Erythroblast (primary cell): ENCODE data around the gene LRRN1.
"Not testable (repeated sequence)": the region's sequence is repeated elsewhere in the genome, so short reads cannot be mapped to it uniquely, and the experiment has no call there.

Source experiments
- DNase-seq, 2 experiments: peaks; one replicate each; lab custom pipeline; 2025; lab: John Stamatoyannopoulos, UW
- GATA1 ChIP-seq: IDR thresholded peaks from 2 replicates; pipeline ENCODE4 v1.6.1; 2011; ENCODE audit warnings: low read depth, mild to moderate bottlenecking, control low read depth, low read length, moderate library complexity
- POLR2A ChIP-seq: IDR thresholded peaks from 2 replicates; pipeline ENCODE4 v1.6.1; 2011; ENCODE audit warnings: mild to moderate bottlenecking, low read length

The LRRN1 gene

GRCh38 chr3:3798631-3799113 lies 559 bp upstream of the LRRN1 start:
- TF ChIP-seq POLR2A (no peak), GATA1 (no peak)
- no peak for DNase-seq

- DNase-seq: no peak
- TF ChIP-seq GATA1: no peak
- no peak for TF ChIP-seq POLR2A
These were observed 837 bp downstream of the LRRN1 start for GRCh38 chr3:3800080-3800455.

- DNase-seq: no peak
- TF ChIP-seq POLR2A: no peak
- TF ChIP-seq GATA1: no peak
These were observed 1.7 kb downstream of the LRRN1 start for GRCh38 chr3:3800685-3801493.

- TF ChIP-seq POLR2A (no peak), GATA1 (no peak)
These were observed 2.2 kb downstream of the LRRN1 start for GRCh38 chr3:3801494-3801841.

GRCh38 chr3:3802046-3802445 lies 2.8 kb downstream of the LRRN1 start:
- DNase-seq: no peak
- TF ChIP-seq POLR2A (no peak), GATA1 (no peak)

More at GRCh38 chr3:3801494-3801841, 2.2 kb downstream of the LRRN1 start:
- no peak for DNase-seq

GRCh38 chr3:3804560-3804959 lies 5.3 kb downstream of the LRRN1 start:
- no peak for DNase-seq
- TF ChIP-seq POLR2A: no peak
- TF ChIP-seq GATA1: no peak

- DNase-seq: no peak
- TF ChIP-seq POLR2A (no peak), GATA1 (no peak)
These were observed 6.9 kb downstream of the LRRN1 start for GRCh38 chr3:3806092-3806491.

- TF ChIP-seq GATA1: no peak
- TF ChIP-seq POLR2A: no peak
- DNase-seq: no peak
These were observed 7.6 kb downstream of the LRRN1 start for GRCh38 chr3:3806856-3807255.

GRCh38 chr3:3813013-3813412 lies 13.8 kb downstream of the LRRN1 start:
- TF ChIP-seq GATA1 (no peak), POLR2A (no peak)
- DNase-seq: no peak

GRCh38 chr3:3815206-3815605 lies 16.0 kb downstream of the LRRN1 start:
- TF ChIP-seq POLR2A: no peak
- TF ChIP-seq GATA1: no peak
- no peak for DNase-seq

- TF ChIP-seq POLR2A (no peak), GATA1 (no peak)
- DNase-seq: no peak
These were observed 16.8 kb downstream of the LRRN1 start for GRCh38 chr3:3816034-3816433.

- TF ChIP-seq GATA1 (no peak), POLR2A (no peak)
- DNase-seq: no peak
These were observed 18.6 kb downstream of the LRRN1 start for GRCh38 chr3:3817865-3818264.

- no peak for TF ChIP-seq GATA1
- TF ChIP-seq POLR2A: no peak
- DNase-seq: no peak
These were observed 22.5 kb downstream of the LRRN1 start for GRCh38 chr3:3821777-3822176.

- TF ChIP-seq POLR2A (no peak), GATA1 (no peak)
- DNase-seq: no peak
These were observed 25.8 kb downstream of the LRRN1 start for GRCh38 chr3:3825035-3825434.

GRCh38 chr3:3826521-3826920 lies 27.3 kb downstream of the LRRN1 start:
- TF ChIP-seq POLR2A (no peak), GATA1 (no peak)
- DNase-seq: no peak

GRCh38 chr3:3827111-3827510 lies 27.9 kb downstream of the LRRN1 start:
- DNase-seq: no peak
- TF ChIP-seq GATA1: no peak
- no peak for TF ChIP-seq POLR2A

- not testable (repeated sequence) for DNase-seq
These were observed 29.2 kb downstream of the LRRN1 start for GRCh38 chr3:3828417-3828816.
